Measurements from ENCODE around the gene ARHGEF38.

DNA sequence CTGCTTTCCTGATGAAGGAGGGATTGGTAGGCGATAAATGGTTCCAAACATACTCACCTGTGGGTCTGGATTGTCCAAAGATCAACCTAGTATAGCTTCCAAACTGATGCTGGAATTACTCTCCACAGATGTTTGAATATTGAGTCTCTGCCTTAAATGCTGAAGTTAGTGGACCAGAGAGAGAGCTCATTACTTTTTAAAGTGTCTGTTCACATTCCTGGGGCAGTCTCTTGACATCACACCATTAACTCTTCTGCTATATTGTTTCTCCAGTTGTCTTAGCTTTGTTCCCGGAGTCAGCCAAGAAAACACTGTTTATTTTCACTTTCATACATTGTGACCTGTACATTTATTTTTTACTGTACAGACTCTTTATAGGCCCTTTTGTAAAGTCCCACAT is 35.4 kb downstream of the ARHGEF38 start:
- TF ChIP-seq, protein P1, sequence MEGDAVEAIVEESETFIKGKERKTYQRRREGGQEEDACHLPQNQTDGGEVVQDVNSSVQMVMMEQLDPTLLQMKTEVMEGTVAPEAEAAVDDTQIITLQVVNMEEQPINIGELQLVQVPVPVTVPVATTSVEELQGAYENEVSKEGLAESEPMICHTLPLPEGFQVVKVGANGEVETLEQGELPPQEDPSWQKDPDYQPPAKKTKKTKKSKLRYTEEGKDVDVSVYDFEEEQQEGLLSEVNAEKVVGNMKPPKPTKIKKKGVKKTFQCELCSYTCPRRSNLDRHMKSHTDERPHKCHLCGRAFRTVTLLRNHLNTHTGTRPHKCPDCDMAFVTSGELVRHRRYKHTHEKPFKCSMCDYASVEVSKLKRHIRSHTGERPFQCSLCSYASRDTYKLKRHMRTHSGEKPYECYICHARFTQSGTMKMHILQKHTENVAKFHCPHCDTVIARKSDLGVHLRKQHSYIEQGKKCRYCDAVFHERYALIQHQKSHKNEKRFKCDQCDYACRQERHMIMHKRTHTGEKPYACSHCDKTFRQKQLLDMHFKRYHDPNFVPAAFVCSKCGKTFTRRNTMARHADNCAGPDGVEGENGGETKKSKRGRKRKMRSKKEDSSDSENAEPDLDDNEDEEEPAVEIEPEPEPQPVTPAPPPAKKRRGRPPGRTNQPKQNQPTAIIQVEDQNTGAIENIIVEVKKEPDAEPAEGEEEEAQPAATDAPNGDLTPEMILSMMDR (conservative IDR thresholded peaks at IDR 0.05; ENCODE audit: low read depth, low read length): no peak
- TF ChIP-seq EZH2 (IDR thresholded peaks at IDR 0.05; ENCODE audit: borderline replicate concordance, low read depth, low read length, poor library complexity, severe bottlenecking): no peak
